GM21619 (cell line): ENCODE results near the gene MFGE8.

Experiments used
- ATAC-seq: cut with Tn5 transposase; IDR thresholded peaks from one replicate; pipeline ENCODE4 v1.9.1; 2021; ENCODE audit not compliant: unreplicated experiment

Gene MFGE8

GRCh38 chr15:88920186-88920891 lies 7.2 kb upstream of the MFGE8 start:
- ATAC-seq = no peak

GRCh38 chr15:88918738-88919137 lies 5.6 kb upstream of the MFGE8 start:
- peak; percentile 61 for ATAC-seq

GRCh38 chr15:88917760-88918159 lies 4.6 kb upstream of the MFGE8 start:
- no peak for ATAC-seq

GRCh38 chr15:88915354-88915753 lies 2.2 kb upstream of the MFGE8 start:
- ATAC-seq = no peak

GRCh38 chr15:88913850-88914169 lies 631 bp upstream of the MFGE8 start:
- ATAC-seq = no peak

GRCh38 chr15:88912500-88912921 lies 668 bp downstream of the MFGE8 start:
- no peak for ATAC-seq

GRCh38 chr15:88911766-88912118 lies 1.4 kb downstream of the MFGE8 start:
- ATAC-seq = no peak

GRCh38 chr15:88909956-88910831 lies 3.0 kb downstream of the MFGE8 start:
- no peak for ATAC-seq

- ATAC-seq = no peak
Observed at GRCh38 chr15:88908697-88909621, 4.2 kb downstream of the MFGE8 start.

GRCh38 chr15:88908123-88908522 lies 5.1 kb downstream of the MFGE8 start:
- ATAC-seq = no peak

GRCh38 chr15:88907111-88907510 lies 6.1 kb downstream of the MFGE8 start:
- no peak for ATAC-seq

GRCh38 chr15:88906551-88906950 lies 6.6 kb downstream of the MFGE8 start:
- ATAC-seq = no peak

- no peak for ATAC-seq
Observed at GRCh38 chr15:88906130-88906529, 7.0 kb downstream of the MFGE8 start.

- no peak for ATAC-seq
Observed at GRCh38 chr15:88905576-88905975, 7.6 kb downstream of the MFGE8 start.

- peak; percentile 81 for ATAC-seq
Observed at GRCh38 chr15:88904624-88905327, 8.4 kb downstream of the MFGE8 start.

- ATAC-seq = no peak
Observed at GRCh38 chr15:88904257-88904623, 8.9 kb downstream of the MFGE8 start.

- ATAC-seq = no peak
Observed at GRCh38 chr15:88902846-88903245, 10.3 kb downstream of the MFGE8 start.

- no peak for ATAC-seq
Observed at GRCh38 chr15:88902221-88902835, 10.9 kb downstream of the MFGE8 start.

- ATAC-seq = no peak
Observed at GRCh38 chr15:88901508-88902220, 11.5 kb downstream of the MFGE8 start.

GRCh38 chr15:88900982-88901418 lies 12.2 kb downstream of the MFGE8 start:
- ATAC-seq = no peak
